ENCODE results near the gene DDI2.

- TF ChIP-seq CTCF (IDR thresholded peaks at IDR 0.05; ENCODE audit: poor library complexity) (no peak), EZH2 (IDR thresholded peaks at IDR 0.05; ENCODE audit: borderline replicate concordance) (no peak), EZH2phosphoT487 (IDR thresholded peaks at IDR 0.05; ENCODE audit: low read depth, severe bottlenecking, unreplicated experiment) (no peak)
These were observed 7.1 kb upstream of the DDI2 start for GRCh38 chr1:15610167-15610566.
